ENCODE results near the gene LDLRAP1. TPM values are rescaled to one million over a fixed set of nuclear protein-coding genes. Genes with fewer than 3 reads are reported as not detected.

The LDLRAP1 gene
- total RNA-seq, 2 donors from 2014 or later: 13.9 to 14.5 TPM

- H3K4me1 Mint-ChIP-seq: peaks cover 7% of the 10 kb centered on the region
- peaks cover 5% of the 10 kb centered on the region for H3K27me3 Mint-ChIP-seq (ENCODE audit: insufficient read depth)
- Histone ChIP-seq H3K36me3 (ENCODE audit: control insufficient read depth, insufficient read depth, low read length) (no peaks in the 10 kb centered on the region), H3K9ac (ENCODE audit: extremely low read depth, low read length, poor library complexity, severe bottlenecking) (no peak overlapping the region), H3K27ac (ENCODE audit: low read depth, low read length) (no peak overlapping the region), H3K9me3 (ENCODE audit: control insufficient read depth, low read length) (no peaks in the 10 kb centered on the region), H3K4me1 (ENCODE audit: control insufficient read depth, insufficient read depth, low read length) (no peaks in the 10 kb centered on the region), H3K27me3 (ENCODE audit: control insufficient read depth, insufficient read depth, low read length, poor library complexity, severe bottlenecking) (no peaks in the 10 kb centered on the region), H3K4me3 (ENCODE audit: low read length) (no peak overlapping the region)
- H3K36me3 Mint-ChIP-seq (ENCODE audit: low read depth): no peaks in the 10 kb centered on the region
- H3K4me3 Mint-ChIP-seq: no peak overlapping the region
- DNase-seq: peak; percentile 92
- H3K9me3 Mint-ChIP-seq: no peaks in the 10 kb centered on the region
- peak; percentile 81 for TF ChIP-seq CTCF (conservative IDR thresholded peaks at IDR 0.05)
- WGBS, 2 experiments (ENCODE audit: insufficient coverage in 1 of 2, insufficient read length in 1 of 2): 49 to 59% methylated on average over 10 to 18 of the region's 18 CpGs
- no peak overlapping the region for H3K27ac Mint-ChIP-seq
Measured at GRCh38 chr1:25572708-25573590, 29.5 kb downstream of the LDLRAP1 start.

GRCh38 chr1:25573591-25573930 is 30.2 kb downstream of the LDLRAP1 start:
- no peak overlapping the region for H3K4me3 Mint-ChIP-seq
- peak; percentile 54 for DNase-seq
- H3K36me3 Mint-ChIP-seq (ENCODE audit: low read depth): no peaks in the 10 kb centered on the region
- 86 to 95% methylated on average over 9 of the region's 9 CpGs for WGBS, 2 experiments (ENCODE audit: insufficient coverage in 1 of 2, insufficient read length in 1 of 2)
- no peak for TF ChIP-seq CTCF (conservative IDR thresholded peaks at IDR 0.05)
- H3K27me3 Mint-ChIP-seq (ENCODE audit: insufficient read depth): peaks cover 9% of the 10 kb centered on the region
- no peak overlapping the region for H3K27ac ChIP-seq (ENCODE audit: low read depth, low read length)
- H3K27ac Mint-ChIP-seq: no peak overlapping the region
- no peaks in the 10 kb centered on the region for H3K4me1 ChIP-seq (ENCODE audit: control insufficient read depth, insufficient read depth, low read length)
- no peaks in the 10 kb centered on the region for H3K36me3 ChIP-seq (ENCODE audit: control insufficient read depth, insufficient read depth, low read length)
- no peak overlapping the region for H3K9ac ChIP-seq (ENCODE audit: extremely low read depth, low read length, poor library complexity, severe bottlenecking)
- H3K9me3 ChIP-seq (ENCODE audit: control insufficient read depth, low read length): no peaks in the 10 kb centered on the region
- no peaks in the 10 kb centered on the region for H3K9me3 Mint-ChIP-seq
- no peak overlapping the region for H3K4me3 ChIP-seq (ENCODE audit: low read length)
- H3K4me1 Mint-ChIP-seq: peaks cover 2% of the 10 kb centered on the region
- H3K27me3 ChIP-seq (ENCODE audit: control insufficient read depth, insufficient read depth, low read length, poor library complexity, severe bottlenecking): no peaks in the 10 kb centered on the region

GRCh38 chr1:25573961-25574360 is 30.6 kb downstream of the LDLRAP1 start:
- TF ChIP-seq CTCF (conservative IDR thresholded peaks at IDR 0.05): no peak
- no peaks in the 10 kb centered on the region for H3K27me3 ChIP-seq (ENCODE audit: control insufficient read depth, insufficient read depth, low read length, poor library complexity, severe bottlenecking)
- H3K9me3 Mint-ChIP-seq: no peaks in the 10 kb centered on the region

More at GRCh38 chr1:25573961-25574360, 30.6 kb downstream of the LDLRAP1 start:
- Mint-ChIP-seq H3K4me1 (peaks cover 2% of the 10 kb centered on the region), H3K36me3 (ENCODE audit: low read depth) (no peaks in the 10 kb centered on the region), H3K27me3 (ENCODE audit: insufficient read depth) (peaks cover 9% of the 10 kb centered on the region), H3K4me3 (no peak overlapping the region), H3K27ac (no peak overlapping the region)
- H3K9me3 ChIP-seq (ENCODE audit: control insufficient read depth, low read length): no peaks in the 10 kb centered on the region
- H3K27ac ChIP-seq (ENCODE audit: low read depth, low read length): no peak overlapping the region
- H3K9ac ChIP-seq (ENCODE audit: extremely low read depth, low read length, poor library complexity, severe bottlenecking): no peak overlapping the region
- 84 to 91% methylated on average over 8 of the region's 8 CpGs for WGBS, 2 experiments (ENCODE audit: insufficient coverage in 1 of 2, insufficient read length in 1 of 2)
- no peak overlapping the region for H3K4me3 ChIP-seq (ENCODE audit: low read length)
- no peaks in the 10 kb centered on the region for H3K4me1 ChIP-seq (ENCODE audit: control insufficient read depth, insufficient read depth, low read length)
- no peaks in the 10 kb centered on the region for H3K36me3 ChIP-seq (ENCODE audit: control insufficient read depth, insufficient read depth, low read length)
- peak; percentile 41 for DNase-seq
